MM.1S (cell line): ENCODE measurements around the gene CCN2.

ENCODE experiments used
- CTCF ChIP-seq: fragments of 300-600 bp; sonication (generic); IDR thresholded peaks from 2 replicates; pipeline ENCODE4 v1.5.1; 2016; ENCODE audit warnings: antibody characterized with exemption, low read length, mixed read lengths
- EZH2 ChIP-seq: fragments of 300-600 bp; sonication (generic); optimal IDR thresholded peaks from 2 replicates; pipeline ENCODE3; 2017; ENCODE audit warnings: low read depth, mild to moderate bottlenecking, antibody characterized with exemption, low read length, mixed read lengths

- TF ChIP-seq CTCF (no peak), EZH2 (no peak)
Observed at GRCh38 chr6:131949620-131949908, 1.6 kb downstream of the CCN2 start.
